Measurements from ENCODE around the gene CYB561D1. TPM values are rescaled to one million over a fixed set of nuclear protein-coding genes. Genes with fewer than 3 reads are reported as not detected.

CYB561D1 gene
- total and polyA plus RNA-seq, 2 of the 13 experiments (the other 11 are each of a cell fraction or from before 2014, with no cell fraction given), result 3.9 to 4.1 TPM

- TF ChIP-seq ZNF749 (CRISPR knock-in tag; IDR thresholded peaks at IDR 0.05; ENCODE audit: borderline replicate concordance) (peak; percentile 68; the same call in 1 of the 2 replicates), DNMT3B (CRISPR knock-in tag; conservative IDR thresholded peaks at IDR 0.05) (no peak), ZNF768 (CRISPR knock-in tag; IDR thresholded peaks at IDR 0.05) (peak; percentile 59; the same call in 1 of the 2 replicates), ZNF101 (CRISPR knock-in tag; IDR thresholded peaks at IDR 0.05; ENCODE audit: borderline replicate concordance, low read depth) (peak; percentile 55; the same call in 1 of the 2 replicates), ZNF329 (CRISPR knock-in tag; IDR thresholded peaks at IDR 0.05; ENCODE audit: low read depth) (no peak), IKZF4 (CRISPR knock-in tag; IDR thresholded peaks at IDR 0.05; ENCODE audit: borderline replicate concordance, low read depth, not compliant biosample characterization) (peak; percentile 88), ZNF12 (CRISPR knock-in tag; IDR thresholded peaks at IDR 0.05) (peak; percentile 17; the same call in 1 of the 2 replicates), ATF7-NPFF (CRISPR knock-in tag; IDR thresholded peaks at IDR 0.05; ENCODE audit: low read depth) (peak; percentile 80), KLF11 (CRISPR knock-in tag; IDR thresholded peaks at IDR 0.05) (0 out of 2 replicates have a peak, but pooled peaks have one; percentile 16), PAXIP1 (CRISPR knock-in tag; conservative IDR thresholded peaks at IDR 0.05) (peak; percentile 52), MAZ (IDR thresholded peaks at IDR 0.05; ENCODE audit: borderline replicate concordance, low read depth, low read length) (peak; percentile 35; the same call in 1 of the 2 replicates), MAZ (CRISPR knock-in tag; IDR thresholded peaks at IDR 0.05; ENCODE audit: low read depth) (peak; percentile 88), GFI1 (CRISPR knock-in tag; IDR thresholded peaks at IDR 0.05; ENCODE audit: borderline replicate concordance) (peak; percentile 50), ZNF589 (CRISPR knock-in tag; conservative IDR thresholded peaks at IDR 0.05) (peak; percentile 59; the same call in 1 of the 2 replicates), AGO1 (IDR thresholded peaks at IDR 0.05; ENCODE audit: low read depth, low read length, poor library complexity, severe bottlenecking) (peak; percentile 53), HDAC2 (CRISPR knock-in tag; IDR thresholded peaks at IDR 0.05) (peak; percentile 12; the same call in 1 of the 2 replicates), SATB2 (CRISPR knock-in tag; IDR thresholded peaks at IDR 0.05) (no peak), NFKB2 (CRISPR knock-in tag; IDR thresholded peaks at IDR 0.05; ENCODE audit: borderline replicate concordance) (peak; percentile 51; the same call in 1 of the 2 replicates), ZFP37 (CRISPR knock-in tag; IDR thresholded peaks at IDR 0.05; ENCODE audit: borderline replicate concordance) (no peak), E2F1 (CRISPR knock-in tag; IDR thresholded peaks at IDR 0.05) (peak; percentile 51), TP53 (CRISPR knock-in tag; conservative IDR thresholded peaks at IDR 0.05) (0 out of 2 replicates have a peak, but pooled peaks have one; percentile 51), ARID2 (CRISPR knock-in tag; IDR thresholded peaks at IDR 0.05; ENCODE audit: borderline replicate concordance) (peak; percentile 61; the same call in 1 of the 2 replicates)
These were observed 54.7 kb downstream of the CYB561D1 start, which contains the start of gene GNAI3 (continued) for GRCh38 chr1:109548321-109549267.
